GM18498 (cell line): ENCODE measurements around the gene TINAGL1.

ENCODE experiments used
- ATAC-seq: cut with Tn5 transposase; IDR thresholded peaks from one replicate; pipeline ENCODE4 v1.9.1; 2021; ENCODE audit warnings: mild to moderate bottlenecking, moderate library complexity; ENCODE audit not compliant: unreplicated experiment

TINAGL1 gene

GRCh38 chr1:31605908-31606427, 29.7 kb downstream of the TINAGL1 start:
- peak; percentile 94 for ATAC-seq

- ATAC-seq: no peak
Observed at GRCh38 chr1:31607360-31607759, 31.0 kb downstream of the TINAGL1 start.

GRCh38 chr1:31609514-31610118, 33.3 kb downstream of the TINAGL1 start:
- ATAC-seq: no peak

GRCh38 chr1:31614414-31615005, 38.2 kb downstream of the TINAGL1 start:
- ATAC-seq: no peak

GRCh38 chr1:31615414-31615813, 39.1 kb downstream of the TINAGL1 start:
- no peak for ATAC-seq

- ATAC-seq: no peak
Observed at GRCh38 chr1:31615939-31616338, 39.6 kb downstream of the TINAGL1 start.

GRCh38 chr1:31617218-31617915, 41.1 kb downstream of the TINAGL1 start, which contains the start of gene HCRTR1:
Gene HCRTR1 (plus strand): TSS chr1:31617689. CDS start chr1:31619193, 1,504 bp downstream.
- no peak for ATAC-seq

GRCh38 chr1:31617916-31618746, 41.8 kb downstream of the TINAGL1 start:
- peak; percentile 43 for ATAC-seq

GRCh38 chr1:31618916-31619846, 42.9 kb downstream of the TINAGL1 start:
- no peak for ATAC-seq

- ATAC-seq: no peak
Observed at GRCh38 chr1:31620631-31621497, 44.5 kb downstream of the TINAGL1 start.

- ATAC-seq: no peak
Observed at GRCh38 chr1:31621498-31621820, 45.1 kb downstream of the TINAGL1 start.

GRCh38 chr1:31621847-31622730, 45.8 kb downstream of the TINAGL1 start:
- no peak for ATAC-seq

- no peak for ATAC-seq
Observed at GRCh38 chr1:31623365-31623764, 47.0 kb downstream of the TINAGL1 start.

GRCh38 chr1:31624309-31624708, 48.0 kb downstream of the TINAGL1 start:
- ATAC-seq: no peak

GRCh38 chr1:31624731-31625514, 48.6 kb downstream of the TINAGL1 start:
- no peak for ATAC-seq

GRCh38 chr1:31625561-31626222, 49.4 kb downstream of the TINAGL1 start:
- ATAC-seq: no peak
